Neural progenitor cell (in vitro differentiated cells): ENCODE data around the gene STX1B. TPM values are rescaled to one million over a fixed set of nuclear protein-coding genes. Genes with fewer than 3 reads are reported as not detected.

ENCODE experiments used
- DNase-seq: peaks from one replicate; pipeline ENCODE4 v3.0.0-alpha.2; 2016; ENCODE audit warnings: low spot score
- H2AFZ ChIP-seq: fragments of 200-600 bp; sonication (generic); replicated peaks from 2 replicates; pipeline ENCODE4 v1.6.1; 2016; ENCODE audit warnings: antibody characterized with exemption
- H3F3A ChIP-seq: fragments of 200-600 bp; sonication (generic); 2 replicates; pipeline ENCODE4 v1.6.1; 2016; ENCODE audit warnings: antibody characterized with exemption, low read depth
- H3K27ac ChIP-seq: fragments of 200-600 bp; sonication (generic); 2 replicates; pipeline ENCODE4 v1.5.1; 2016; ENCODE audit warnings: mild to moderate bottlenecking
- H3K27me3 ChIP-seq: fragments of 200-600 bp; sonication (generic); 2 replicates; pipeline ENCODE4 v1.6.1; 2016; ENCODE audit warnings: mild to moderate bottlenecking, moderate library complexity
- H3K36me3 ChIP-seq: fragments of 200-600 bp; sonication (generic); 2 replicates; pipeline ENCODE4 v1.5.1; 2016
- H3K4me1 ChIP-seq: fragments of 200-600 bp; sonication (generic); 2 replicates; pipeline ENCODE4 v1.6.1; 2016; ENCODE audit warnings: mixed run types
- H3K4me2 ChIP-seq: fragments of 200-600 bp; sonication (generic); 2 replicates; pipeline ENCODE4 v1.6.1; 2016
- H3K4me3 ChIP-seq: fragments of 200-600 bp; sonication (generic); 2 replicates; pipeline ENCODE4 v1.5.1; 2016
- H3K79me2 ChIP-seq: fragments of 200-600 bp; sonication (generic); 2 replicates; pipeline ENCODE4 v1.6.1; 2016; ENCODE audit warnings: low read depth
- H3K9ac ChIP-seq: fragments of 200-600 bp; sonication (generic); 2 replicates; pipeline ENCODE4 v1.6.1; 2016
- H3K9me3 ChIP-seq: fragments of 200-600 bp; sonication (generic); 2 replicates; pipeline ENCODE4 v1.5.1; 2016; ENCODE audit warnings: low read depth
- H4K20me1 ChIP-seq: fragments of 200-600 bp; sonication (generic); 2 replicates; pipeline ENCODE4 v1.6.1; 2016; ENCODE audit warnings: low read depth
- H3K27ac Mint-ChIP-seq: 3 replicates; pipeline ENCODE4 v1.8.0; 2021; ENCODE audit warnings: mixed read lengths
- H3K27me3 Mint-ChIP-seq: 2 replicates; pipeline ENCODE4 v1.8.0; 2022; ENCODE audit warnings: low read depth, mild to moderate bottlenecking, inconsistent platforms, moderate library complexity, mixed read lengths; ENCODE audit not compliant: insufficient read depth
- H3K36me3 Mint-ChIP-seq: 3 replicates; pipeline ENCODE4 v1.8.0; 2021; ENCODE audit warnings: mixed read lengths
- H3K4me1 Mint-ChIP-seq: 3 replicates; pipeline ENCODE4 v1.8.0; 2021; ENCODE audit warnings: mixed read lengths
- H3K4me3 Mint-ChIP-seq: 3 replicates; pipeline ENCODE4 v1.8.0; 2021; ENCODE audit warnings: mild to moderate bottlenecking, moderate library complexity, mixed read lengths
- H3K9me3 Mint-ChIP-seq: 3 replicates; pipeline ENCODE4 v1.8.0; 2020; ENCODE audit warnings: mixed read lengths
- CTCF ChIP-seq: fragments of 200-600 bp; sonication (generic); IDR thresholded peaks from 2 replicates; pipeline ENCODE4 v1.5.1; 2017; ENCODE audit warnings: antibody characterized with exemption, mild to moderate bottlenecking
- EZH2 ChIP-seq: fragments of 200-600 bp; sonication (generic); IDR thresholded peaks from 2 replicates; pipeline ENCODE4 v1.6.1; 2017; ENCODE audit warnings: antibody characterized with exemption, mild to moderate bottlenecking, moderate library complexity
- EZH2phosphoT487 ChIP-seq: fragments of 200-600 bp; sonication (generic); IDR thresholded peaks from 2 replicates; pipeline ENCODE4 v1.6.1; 2017; ENCODE audit warnings: antibody characterized with exemption
- total RNA-seq: library from RNA; depleted of rRNA; stranded (reverse); fragments of >200 nt; gene quantifications from 2 replicates; pipeline ENCODE4 v1.2.3, GENCODE V29; 2015; ENCODE audit warnings: low replicate concordance

STX1B gene
- total RNA-seq, 1 donor from 2014 or later: 7.3 TPM

- H3K4me2 ChIP-seq: no peak overlapping the region
- no peak overlapping the region for H2AFZ ChIP-seq
- no peak overlapping the region for H3K27ac Mint-ChIP-seq
- H3K36me3 Mint-ChIP-seq: peaks cover 4% of the 10 kb centered on the region
- no peaks in the 10 kb centered on the region for H3K27me3 ChIP-seq
- H3K4me1 ChIP-seq: no peaks in the 10 kb centered on the region
- no peaks in the 10 kb centered on the region for H3K36me3 ChIP-seq
- H3K9ac ChIP-seq: no peak overlapping the region
- H3K79me2 ChIP-seq: no peaks in the 10 kb centered on the region
- no peaks in the 10 kb centered on the region for H3K9me3 ChIP-seq
- H3K4me3 ChIP-seq: no peak overlapping the region
- no peaks in the 10 kb centered on the region for H4K20me1 ChIP-seq
- H3K27ac ChIP-seq: no peak overlapping the region
- H3K4me1 Mint-ChIP-seq: no peaks in the 10 kb centered on the region
- no peaks in the 10 kb centered on the region for H3K9me3 Mint-ChIP-seq
- no peak for DNase-seq
- H3K4me3 Mint-ChIP-seq: no peak overlapping the region
- TF ChIP-seq CTCF: no peak
- TF ChIP-seq EZH2phosphoT487: no peak
- TF ChIP-seq EZH2: no peak
- H3K27me3 Mint-ChIP-seq: no peaks in the 10 kb centered on the region
- H3F3A ChIP-seq: peaks cover 9% of the 10 kb centered on the region
Observed at GRCh38 chr16:31042866-31043265, 32.4 kb upstream of the STX1B start.

- H4K20me1 ChIP-seq: no peaks in the 10 kb centered on the region
- peaks cover 9% of the 10 kb centered on the region for H3F3A ChIP-seq
- H3K27me3 Mint-ChIP-seq: no peaks in the 10 kb centered on the region
- no peak overlapping the region for H3K4me2 ChIP-seq
- H3K9me3 ChIP-seq: no peaks in the 10 kb centered on the region
- H3K4me3 ChIP-seq: no peak overlapping the region
- H3K79me2 ChIP-seq: no peaks in the 10 kb centered on the region
- no peak overlapping the region for H3K4me3 Mint-ChIP-seq
- H3K27ac Mint-ChIP-seq: peak overlapping the region; percentile 57
- no peak overlapping the region for H3K27ac ChIP-seq
- no peaks in the 10 kb centered on the region for H3K36me3 ChIP-seq
- H2AFZ ChIP-seq: no peak overlapping the region
- no peaks in the 10 kb centered on the region for H3K4me1 ChIP-seq
- no peaks in the 10 kb centered on the region for H3K9me3 Mint-ChIP-seq
- H3K9ac ChIP-seq: no peak overlapping the region
- no peak for TF ChIP-seq EZH2
- TF ChIP-seq CTCF: no peak
- TF ChIP-seq EZH2phosphoT487: no peak
- DNase-seq: no peak
- H3K27me3 ChIP-seq: no peaks in the 10 kb centered on the region
- no peaks in the 10 kb centered on the region for H3K4me1 Mint-ChIP-seq
- H3K36me3 Mint-ChIP-seq: peaks cover 4% of the 10 kb centered on the region
Observed at GRCh38 chr16:31038993-31039392, 28.6 kb upstream of the STX1B start.

- TF ChIP-seq CTCF: no peak
- no peak for TF ChIP-seq EZH2phosphoT487
- no peak for TF ChIP-seq EZH2
- Histone ChIP-seq H3K36me3 (no peaks in the 10 kb centered on the region), H4K20me1 (no peaks in the 10 kb centered on the region), H3K4me3 (no peak overlapping the region), H3K4me1 (peaks cover 6% of the 10 kb centered on the region), H3K27ac (no peak overlapping the region), H3K79me2 (no peaks in the 10 kb centered on the region), H3F3A (peaks cover 13% of the 10 kb centered on the region), H3K9me3 (no peaks in the 10 kb centered on the region), H3K4me2 (no peak overlapping the region), H3K27me3 (no peaks in the 10 kb centered on the region), H2AFZ (no peak overlapping the region), H3K9ac (no peak overlapping the region)
- no peak for DNase-seq
- peaks cover 2% of the 10 kb centered on the region for H3K27me3 Mint-ChIP-seq
- H3K9me3 Mint-ChIP-seq: no peaks in the 10 kb centered on the region
- no peak overlapping the region for H3K27ac Mint-ChIP-seq
- peaks cover 3% of the 10 kb centered on the region for H3K36me3 Mint-ChIP-seq
- H3K4me3 Mint-ChIP-seq: no peak overlapping the region
- H3K4me1 Mint-ChIP-seq: peaks cover 10% of the 10 kb centered on the region
Observed at GRCh38 chr16:31036691-31037090, 26.3 kb upstream of the STX1B start.
